HG03439 (cell line): ENCODE data around the gene MRPL47.

Experiments
- ATAC-seq: cut with Tn5 transposase; IDR thresholded peaks from one replicate; pipeline ENCODE4 v1.9.1; 2021; ENCODE audit warnings: mild to moderate bottlenecking, moderate library complexity; ENCODE audit not compliant: unreplicated experiment

The MRPL47 gene

GRCh38 chr3:179599531-179599930 is 4.9 kb downstream of the MRPL47 start:
- no peak for ATAC-seq

GRCh38 chr3:179591313-179591712 is 13.1 kb downstream of the MRPL47 start:
- ATAC-seq = no peak

GRCh38 chr3:179590669-179591068 is 13.8 kb downstream of the MRPL47 start:
- ATAC-seq = no peak

- no peak for ATAC-seq
Measured at GRCh38 chr3:179589143-179589542, 15.3 kb downstream of the MRPL47 start.

GRCh38 chr3:179580992-179581391 is 23.4 kb downstream of the MRPL47 start:
- ATAC-seq = no peak

- ATAC-seq = no peak
Measured at GRCh38 chr3:179565496-179565895, 38.9 kb downstream of the MRPL47 start.

- ATAC-seq = peak; percentile 52
Measured at GRCh38 chr3:179563271-179563783, 41.1 kb downstream of the MRPL47 start.

- ATAC-seq = peak; percentile 97
Measured at GRCh38 chr3:179562591-179563270, 41.7 kb downstream of the MRPL47 start, which contains the start of gene ACTL6A. ACTL6A (plus strand) TSS chr3:179562926; CDS start chr3:179563093, 167 bp downstream.

GRCh38 chr3:179560791-179561190 is 43.6 kb downstream of the MRPL47 start:
- ATAC-seq = no peak

GRCh38 chr3:179558742-179559364 is 45.6 kb downstream of the MRPL47 start:
- no peak for ATAC-seq

- ATAC-seq = no peak
Measured at GRCh38 chr3:179551349-179552105, 52.9 kb downstream of the MRPL47 start.

- ATAC-seq = no peak
Measured at GRCh38 chr3:179546814-179547241, 57.6 kb downstream of the MRPL47 start.

GRCh38 chr3:179544981-179545645 is 59.3 kb downstream of the MRPL47 start:
- no peak for ATAC-seq

GRCh38 chr3:179542375-179542774 is 62.1 kb downstream of the MRPL47 start:
- ATAC-seq = no peak

- no peak for ATAC-seq
Measured at GRCh38 chr3:179541596-179541995, 62.8 kb downstream of the MRPL47 start.

GRCh38 chr3:179541094-179541493 is 63.3 kb downstream of the MRPL47 start:
- ATAC-seq = no peak
